ENCODE measurements around the gene TLR3. TPM values are rescaled to one million over a fixed set of nuclear protein-coding genes. Genes with fewer than 3 reads are reported as not detected.

The TLR3 gene
- polyA plus RNA-seq, 3 donors = 0.09 TPM; not detected in 2

- no peak for DNase-seq
- no peaks in the 10 kb centered on the region for H3K4me1 ChIP-seq (ENCODE audit: control insufficient read depth in 1 of 2, insufficient read depth in 2 of 2, low read length in 2 of 2)
- no peaks in the 10 kb centered on the region for H3K9me3 ChIP-seq (replicated peaks in 1 of 2; ENCODE audit: control insufficient read depth in 1 of 2, insufficient read depth in 1 of 2, low read length in 2 of 2)
- WGBS (ENCODE audit: insufficient coverage) = 100% methylated on average over 1 of the region's 4 CpGs
- no peak overlapping the region for H3K4me3 ChIP-seq (replicated peaks in 1 of 3; ENCODE audit: low read depth in 2 of 3, low read length in 3 of 3)
- Mint-ChIP-seq H3K4me1 (no peaks in the 10 kb centered on the region), H3K27ac (no peak overlapping the region), H3K4me3 (no peak overlapping the region), H3K27me3 (ENCODE audit: low read depth in 3 of 3) (peaks cover 0 to 6% (median 2%) of the 10 kb centered on the region in 3 donors), H3K36me3 (no peaks in the 10 kb centered on the region), H3K9me3 (no peaks in the 10 kb centered on the region)
- H4K20me1 ChIP-seq (ENCODE audit: insufficient read depth, low read length) = no peaks in the 10 kb centered on the region
- no peak overlapping the region for H3K9ac ChIP-seq (ENCODE audit: insufficient read depth, low read length, poor library complexity, severe bottlenecking)
- no peaks in the 10 kb centered on the region for H3K27me3 ChIP-seq (ENCODE audit: control insufficient read depth in 2 of 2, insufficient read depth in 2 of 2, low read length in 2 of 2)
- intact Hi-C loops (cut with micrococcal nuclease) = no loop called here
- H3K79me2 ChIP-seq (ENCODE audit: insufficient read depth, low read length) = no peaks in the 10 kb centered on the region
- H3K4me2 ChIP-seq (replicated peaks; ENCODE audit: extremely low read depth, low read length, poor library complexity, severe bottlenecking) = no peak overlapping the region
- no peaks in the 10 kb centered on the region for H3K36me3 ChIP-seq (replicated peaks in 1 of 2; ENCODE audit: control insufficient read depth in 1 of 2, insufficient read depth in 2 of 2, low read length in 2 of 2)
- TF ChIP-seq CTCF (IDR thresholded peaks at IDR 0.05) = no peak
- H3K27ac ChIP-seq (ENCODE audit: low read depth in 1 of 2, low read length in 2 of 2) = no peak overlapping the region
- no peak overlapping the region for H2AFZ ChIP-seq (ENCODE audit: insufficient read depth, low read depth, low read length, poor library complexity, severe bottlenecking)
Measured at GRCh38 chr4:186082221-186082620, 13.3 kb downstream of the TLR3 start.

- no peak for DNase-seq
- Histone ChIP-seq H4K20me1 (ENCODE audit: insufficient read depth, low read length) (no peaks in the 10 kb centered on the region), H2AFZ (ENCODE audit: insufficient read depth, low read depth, low read length, poor library complexity, severe bottlenecking) (no peak overlapping the region), H3K9ac (ENCODE audit: insufficient read depth, low read length, poor library complexity, severe bottlenecking) (no peak overlapping the region), H3K4me2 (replicated peaks; ENCODE audit: extremely low read depth, low read length, poor library complexity, severe bottlenecking) (no peak overlapping the region), H3K9me3 (replicated peaks in 1 of 2; ENCODE audit: control insufficient read depth in 1 of 2, insufficient read depth in 1 of 2, low read length in 2 of 2) (peaks cover 0 to 10% of the 10 kb centered on the region in 2 donors), H3K4me1 (ENCODE audit: control insufficient read depth in 1 of 2, insufficient read depth in 2 of 2, low read length in 2 of 2) (no peaks in the 10 kb centered on the region), H3K4me3 (replicated peaks in 1 of 3; ENCODE audit: low read depth in 2 of 3, low read length in 3 of 3) (no peak overlapping the region), H3K27ac (ENCODE audit: low read depth in 1 of 2, low read length in 2 of 2) (no peak overlapping the region), H3K79me2 (ENCODE audit: insufficient read depth, low read length) (no peaks in the 10 kb centered on the region), H3K36me3 (replicated peaks in 1 of 2; ENCODE audit: control insufficient read depth in 1 of 2, insufficient read depth in 2 of 2, low read length in 2 of 2) (no peaks in the 10 kb centered on the region), H3K27me3 (ENCODE audit: control insufficient read depth in 2 of 2, insufficient read depth in 2 of 2, low read length in 2 of 2) (no peaks in the 10 kb centered on the region)
- TF ChIP-seq CTCF (IDR thresholded peaks at IDR 0.05) = no peak
- Mint-ChIP-seq H3K9me3 (peaks cover 4 to 20% (median 10%) of the 10 kb centered on the region in 7 donors), H3K27me3 (ENCODE audit: low read depth in 3 of 3) (peaks cover 2 to 5% (median 3%) of the 10 kb centered on the region in 3 donors), H3K27ac (no peak overlapping the region), H3K4me1 (no peaks in the 10 kb centered on the region), H3K36me3 (no peaks in the 10 kb centered on the region), H3K4me3 (no peak overlapping the region)
- intact Hi-C loops (cut with micrococcal nuclease) = no loop called here
Measured at GRCh38 chr4:186088523-186088922, 19.6 kb downstream of the TLR3 start.
